Cardiac muscle cell (in vitro differentiated cells and primary cell): ENCODE results near the gene CCDC85C. TPM values are rescaled to one million over a fixed set of nuclear protein-coding genes. Genes with fewer than 3 reads are reported as not detected.

ENCODE experiments used
- DNase-seq, 2 donors: peaks; one replicate each; pipeline versions ENCODE4 v3.0.0 to v3.0.0-alpha.2; 2010 to 2017; ENCODE audit warnings: low read depth in 1 of 2, low spot score in 1 of 2
- H3K27ac ChIP-seq: fragments of 200-600 bp; sonication (generic); 2 replicates; pipeline ENCODE4 v1.5.1; 2016
- H3K27me3 ChIP-seq: fragments of 200-600 bp; sonication (generic); 2 replicates; pipeline ENCODE4 v1.6.0; 2016; ENCODE audit warnings: control low read depth
- H3K36me3 ChIP-seq: fragments of 200-600 bp; sonication (generic); 2 replicates; pipeline ENCODE4 v1.5.1; 2016; ENCODE audit warnings: control low read depth
- H3K4me1 ChIP-seq: fragments of 200-600 bp; sonication (generic); 2 replicates; pipeline ENCODE4 v1.8.1; 2017; ENCODE audit warnings: low read depth, mild to moderate bottlenecking, mixed run types
- H3K4me3 ChIP-seq: fragments of 200-600 bp; sonication (generic); 2 replicates; pipeline ENCODE4 v1.5.1; 2016; ENCODE audit warnings: mild to moderate bottlenecking
- H3K9me3 ChIP-seq: fragments of 200-600 bp; sonication (generic); 2 replicates; pipeline ENCODE4 v1.5.1; 2017; ENCODE audit warnings: low read depth, mild to moderate bottlenecking, control low read depth
- polyA plus RNA-seq: library from polyadenylated mRNA; unstranded; fragments of >200 nt; fragmentation: Nextera tagmentation; extraction: Ambion mirVana; gene quantifications from 2 replicates; pipeline ENCODE4 v1.2.1, GENCODE V29; 2016
- total RNA-seq: library from RNA; depleted of rRNA; stranded (reverse); fragments of >200 nt; gene quantifications from 2 replicates; pipeline ENCODE4 v1.2.3, GENCODE V29; 2016
- TF ChIP-seq, protein P1 (sequence below): IDR thresholded peaks from 2 replicates; pipeline ENCODE4 v1.5.1; 2012; ENCODE audit warnings: low read depth, mild to moderate bottlenecking, low read length

CCDC85C gene
- total and polyA plus RNA-seq, 2 experiments from 2014 or later: 39.6 to 45.7 TPM

DNA sequence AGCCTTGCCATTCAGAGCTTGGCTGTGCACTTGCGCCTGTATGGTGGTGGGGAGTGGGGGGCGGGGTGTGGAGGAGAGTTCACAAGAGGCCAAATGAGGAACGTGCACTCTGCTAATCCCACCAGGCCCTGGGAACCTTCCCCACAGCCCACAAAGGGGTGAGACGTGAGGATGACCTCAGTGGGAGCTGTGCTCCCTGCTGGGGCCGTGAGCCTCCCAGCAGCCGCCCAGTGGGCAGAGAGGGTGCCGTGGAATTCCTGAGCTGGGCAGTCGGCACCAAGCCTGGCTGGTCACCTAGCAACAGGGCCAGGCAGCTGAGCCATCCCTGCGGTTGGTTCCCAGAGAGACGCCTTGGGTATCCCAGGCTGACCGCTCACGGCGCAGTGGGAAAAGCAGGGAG, 69.1 kb downstream of the CCDC85C start:
- no peak overlapping the region for H3K27ac ChIP-seq
- TF ChIP-seq, protein P1, sequence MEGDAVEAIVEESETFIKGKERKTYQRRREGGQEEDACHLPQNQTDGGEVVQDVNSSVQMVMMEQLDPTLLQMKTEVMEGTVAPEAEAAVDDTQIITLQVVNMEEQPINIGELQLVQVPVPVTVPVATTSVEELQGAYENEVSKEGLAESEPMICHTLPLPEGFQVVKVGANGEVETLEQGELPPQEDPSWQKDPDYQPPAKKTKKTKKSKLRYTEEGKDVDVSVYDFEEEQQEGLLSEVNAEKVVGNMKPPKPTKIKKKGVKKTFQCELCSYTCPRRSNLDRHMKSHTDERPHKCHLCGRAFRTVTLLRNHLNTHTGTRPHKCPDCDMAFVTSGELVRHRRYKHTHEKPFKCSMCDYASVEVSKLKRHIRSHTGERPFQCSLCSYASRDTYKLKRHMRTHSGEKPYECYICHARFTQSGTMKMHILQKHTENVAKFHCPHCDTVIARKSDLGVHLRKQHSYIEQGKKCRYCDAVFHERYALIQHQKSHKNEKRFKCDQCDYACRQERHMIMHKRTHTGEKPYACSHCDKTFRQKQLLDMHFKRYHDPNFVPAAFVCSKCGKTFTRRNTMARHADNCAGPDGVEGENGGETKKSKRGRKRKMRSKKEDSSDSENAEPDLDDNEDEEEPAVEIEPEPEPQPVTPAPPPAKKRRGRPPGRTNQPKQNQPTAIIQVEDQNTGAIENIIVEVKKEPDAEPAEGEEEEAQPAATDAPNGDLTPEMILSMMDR: no peak
- H3K9me3 ChIP-seq: no peaks in the 10 kb centered on the region
- H3K36me3 ChIP-seq: no peaks in the 10 kb centered on the region
- H3K27me3 ChIP-seq: no peaks in the 10 kb centered on the region
- no peak overlapping the region for H3K4me3 ChIP-seq
- peaks cover 23% of the 10 kb centered on the region for H3K4me1 ChIP-seq
- DNase-seq: no peak

DNA sequence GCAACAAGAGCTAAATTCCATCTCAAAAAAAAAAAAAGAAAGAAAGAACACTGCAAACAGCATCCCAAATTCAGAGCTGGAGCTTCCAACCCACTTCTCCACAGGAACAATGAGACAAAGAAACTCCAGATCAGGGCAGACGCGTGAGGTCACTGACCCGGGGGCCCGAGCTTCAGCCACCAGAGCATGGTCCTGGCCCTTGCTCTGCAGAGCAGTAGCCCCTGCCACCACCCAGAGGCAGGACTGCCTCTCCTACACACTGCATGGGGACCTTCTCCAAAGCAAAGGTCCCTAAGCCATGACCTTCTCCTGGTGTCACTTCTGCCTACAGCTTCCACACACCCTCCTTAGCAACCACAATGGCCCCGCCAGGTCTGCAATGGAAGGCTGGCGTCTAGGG, 69.7 kb downstream of the CCDC85C start:
- no peak for DNase-seq
- TF ChIP-seq, protein P1: no peak
- peaks cover 23% of the 10 kb centered on the region for H3K4me1 ChIP-seq
- no peak overlapping the region for H3K27ac ChIP-seq
- H3K27me3 ChIP-seq: no peaks in the 10 kb centered on the region
- H3K9me3 ChIP-seq: no peaks in the 10 kb centered on the region
- H3K36me3 ChIP-seq: no peaks in the 10 kb centered on the region
- H3K4me3 ChIP-seq: no peak overlapping the region

DNA sequence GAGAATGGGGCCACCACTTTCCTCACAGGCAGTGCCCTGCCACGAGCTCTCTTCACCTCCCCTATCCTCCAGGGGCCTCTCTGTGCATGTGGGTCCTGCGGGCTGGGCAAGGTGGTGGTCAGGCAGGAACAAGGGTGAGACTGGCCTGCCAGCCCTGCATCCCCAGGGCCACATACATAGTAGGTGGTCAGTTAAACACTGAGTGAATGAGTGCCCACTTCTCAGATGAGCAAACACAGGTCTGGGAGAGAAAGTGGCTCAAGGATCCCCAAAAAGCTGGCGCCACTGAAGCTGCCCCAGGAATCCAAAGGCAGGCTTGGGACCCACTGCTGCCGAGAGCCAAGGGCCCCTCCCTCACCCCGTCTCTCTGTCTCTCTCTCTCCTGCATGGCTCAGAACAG, 71.7 kb downstream of the CCDC85C start:
- TF ChIP-seq, protein P1: no peak
- DNase-seq: no peak
- no peaks in the 10 kb centered on the region for H3K27me3 ChIP-seq
- H3K9me3 ChIP-seq: no peaks in the 10 kb centered on the region
- no peak overlapping the region for H3K4me3 ChIP-seq
- H3K36me3 ChIP-seq: no peaks in the 10 kb centered on the region
- peaks cover 6% of the 10 kb centered on the region for H3K4me1 ChIP-seq
- no peak overlapping the region for H3K27ac ChIP-seq

DNA sequence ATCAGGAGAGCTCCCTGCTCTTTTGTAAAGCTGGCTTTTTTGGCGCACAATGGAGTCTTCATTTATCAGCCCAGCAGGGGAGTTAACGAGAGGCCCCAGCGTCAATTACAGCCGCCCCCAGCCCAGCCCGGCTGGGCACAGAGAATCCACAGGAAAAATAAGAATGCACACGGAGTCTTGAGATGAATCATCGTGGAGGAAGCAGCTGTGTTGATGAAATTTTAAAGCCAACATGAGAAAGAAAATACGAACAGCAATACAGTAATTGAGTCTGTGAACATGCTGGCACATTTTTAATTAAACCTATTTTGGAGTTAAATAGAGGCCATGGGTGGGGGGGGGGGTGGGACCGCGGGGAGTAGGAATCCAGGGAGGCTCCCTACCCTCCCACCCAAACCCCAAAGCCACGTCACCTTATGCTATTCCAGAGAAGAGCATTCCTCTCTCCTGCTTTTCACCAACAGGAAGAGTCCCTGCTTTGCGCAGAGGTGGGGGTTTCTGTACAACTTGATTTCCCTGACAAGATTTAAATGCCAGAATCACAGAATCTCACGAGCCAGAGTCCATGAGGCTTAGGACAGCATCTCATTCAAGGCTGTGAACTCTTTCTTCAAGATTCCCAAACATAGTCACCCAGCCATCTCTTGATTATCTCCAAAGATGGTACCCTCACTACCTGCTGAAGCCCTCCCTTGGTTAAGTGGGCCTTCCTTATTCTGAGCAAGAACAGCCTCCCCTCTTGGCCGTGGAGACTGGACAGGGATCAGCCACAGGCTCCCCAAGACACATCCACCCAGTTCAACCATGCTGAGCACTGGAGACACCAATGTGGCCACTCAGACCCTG, 72.5 kb downstream of the CCDC85C start:
- peaks cover 3% of the 10 kb centered on the region for H3K4me1 ChIP-seq
- H3K27ac ChIP-seq: no peak overlapping the region
- no peak overlapping the region for H3K4me3 ChIP-seq
- no peaks in the 10 kb centered on the region for H3K27me3 ChIP-seq
- TF ChIP-seq, protein P1: no peak
- no peaks in the 10 kb centered on the region for H3K36me3 ChIP-seq
- peak in 1 of 2 donors; percentile 75 for DNase-seq
- no peaks in the 10 kb centered on the region for H3K9me3 ChIP-seq

DNA sequence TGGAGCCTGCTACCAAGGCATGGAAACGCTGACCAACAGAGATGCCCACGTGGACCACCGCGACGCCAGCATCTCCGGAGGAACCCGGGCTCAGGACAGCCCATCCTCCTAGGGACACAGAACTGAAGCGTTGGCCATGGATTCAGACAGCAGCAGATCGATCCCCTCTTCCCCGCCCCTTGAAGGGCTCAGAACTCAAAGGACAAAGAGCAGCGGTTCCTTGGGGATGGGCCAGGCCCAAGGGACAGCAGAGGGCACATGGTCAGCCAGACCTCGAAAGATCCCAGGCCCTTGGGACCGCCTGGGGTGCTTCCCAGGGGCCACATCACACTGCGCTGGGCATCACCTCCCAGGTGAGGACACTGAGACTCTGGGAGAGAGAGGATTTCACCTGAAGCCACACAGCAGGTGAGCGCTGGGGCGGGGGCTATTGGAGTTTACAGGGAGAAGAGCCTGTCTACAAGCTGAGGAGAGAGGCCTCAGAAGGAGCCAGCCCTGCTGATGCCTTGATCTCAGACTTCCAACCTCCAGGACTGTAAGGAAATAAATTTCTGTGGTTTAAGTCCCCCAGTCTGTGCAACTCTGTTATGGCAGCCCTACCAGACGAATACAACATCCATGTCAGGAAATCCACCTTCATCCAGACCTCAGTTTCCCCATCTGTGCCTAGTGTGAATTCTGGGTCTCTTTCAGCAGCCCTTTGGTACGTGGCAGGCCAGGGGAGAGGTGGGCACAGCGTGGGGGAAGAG, 73.4 kb downstream of the CCDC85C start:
- H3K27me3 ChIP-seq: no peaks in the 10 kb centered on the region
- no peak overlapping the region for H3K27ac ChIP-seq
- H3K9me3 ChIP-seq: no peaks in the 10 kb centered on the region
- no peak overlapping the region for H3K4me3 ChIP-seq
- H3K36me3 ChIP-seq: no peaks in the 10 kb centered on the region
- peak in 1 of 2 donors; percentile 15 for DNase-seq
- peaks cover 3% of the 10 kb centered on the region for H3K4me1 ChIP-seq
- TF ChIP-seq, protein P1: no peak
